Activated naive CD8-positive, alpha-beta T cell treated with anti-CD3 and anti-CD28 coated beads, Interleukin-2, amount 50 U/mL, for 16 hours (primary cell): ENCODE data around the gene RAD51B.

ENCODE experiments used
- DNase-seq: peaks from one replicate; pipeline ENCODE4 v3.0.0-alpha.2; 2020; ENCODE audit warnings: low read depth, low spot score

RAD51B gene

DNA sequence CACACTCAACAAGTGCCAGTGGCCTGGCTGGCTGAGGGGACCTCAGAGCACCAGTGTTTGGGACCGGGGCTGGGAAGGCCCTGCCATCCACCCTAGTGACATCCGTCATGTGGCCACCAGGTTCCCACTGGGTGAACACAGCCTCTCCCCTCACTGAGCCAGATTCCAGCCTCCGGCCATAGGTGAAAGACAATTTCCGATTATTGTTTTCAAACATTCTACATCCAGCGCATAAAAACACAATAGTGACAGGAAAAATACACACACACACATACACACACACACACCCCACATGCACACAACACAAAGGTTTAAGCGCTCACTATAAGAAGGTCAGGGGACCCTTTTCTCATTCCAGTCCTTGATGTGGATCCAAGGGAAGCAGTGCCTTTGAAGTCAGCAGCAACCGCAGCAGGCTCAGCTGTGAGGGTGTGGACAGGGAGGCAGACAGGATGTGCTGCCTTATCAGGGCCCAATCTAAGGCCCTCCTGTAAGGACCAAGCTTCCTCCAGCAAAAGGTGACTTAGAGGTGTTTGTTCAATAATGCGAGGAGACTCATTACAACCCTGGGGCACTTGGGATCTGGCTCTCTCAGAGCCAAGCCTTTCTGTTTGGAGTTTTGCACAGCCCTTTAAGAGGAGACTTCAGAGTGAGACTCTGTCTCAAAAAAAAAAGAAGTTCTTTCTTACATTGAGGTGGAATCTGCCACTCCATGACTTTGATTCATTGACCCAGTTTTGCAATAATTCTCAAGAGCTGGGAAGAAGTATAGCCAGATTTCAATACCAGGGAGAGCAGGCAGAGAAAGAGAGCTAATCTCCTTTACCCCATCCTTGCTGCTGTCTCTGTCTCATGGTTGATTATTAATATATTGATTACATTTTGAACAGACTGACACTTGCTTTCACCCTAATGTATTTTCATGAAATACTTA, 745.5 kb downstream of the RAD51B start:
- no peak for DNase-seq

DNA sequence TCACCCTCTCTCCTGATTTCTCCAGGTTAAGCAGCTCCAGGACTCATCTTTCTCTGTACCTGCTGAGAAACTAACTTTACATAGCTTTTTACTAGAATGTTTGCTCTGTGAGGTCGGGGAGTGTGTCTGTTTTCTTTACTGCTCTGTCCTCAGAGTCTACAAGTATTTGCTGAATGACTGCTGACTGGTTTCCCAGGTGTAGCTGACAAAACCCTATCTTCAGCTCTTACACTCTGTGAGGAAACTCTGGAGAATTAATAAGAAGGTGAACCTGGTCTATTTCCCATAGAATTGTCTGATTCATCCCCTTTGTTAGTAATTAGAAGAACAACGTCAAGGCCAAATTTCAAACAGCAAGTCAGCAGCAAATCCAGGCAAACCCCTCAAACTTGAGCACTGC, 746.5 kb downstream of the RAD51B start:
- no peak for DNase-seq

DNA sequence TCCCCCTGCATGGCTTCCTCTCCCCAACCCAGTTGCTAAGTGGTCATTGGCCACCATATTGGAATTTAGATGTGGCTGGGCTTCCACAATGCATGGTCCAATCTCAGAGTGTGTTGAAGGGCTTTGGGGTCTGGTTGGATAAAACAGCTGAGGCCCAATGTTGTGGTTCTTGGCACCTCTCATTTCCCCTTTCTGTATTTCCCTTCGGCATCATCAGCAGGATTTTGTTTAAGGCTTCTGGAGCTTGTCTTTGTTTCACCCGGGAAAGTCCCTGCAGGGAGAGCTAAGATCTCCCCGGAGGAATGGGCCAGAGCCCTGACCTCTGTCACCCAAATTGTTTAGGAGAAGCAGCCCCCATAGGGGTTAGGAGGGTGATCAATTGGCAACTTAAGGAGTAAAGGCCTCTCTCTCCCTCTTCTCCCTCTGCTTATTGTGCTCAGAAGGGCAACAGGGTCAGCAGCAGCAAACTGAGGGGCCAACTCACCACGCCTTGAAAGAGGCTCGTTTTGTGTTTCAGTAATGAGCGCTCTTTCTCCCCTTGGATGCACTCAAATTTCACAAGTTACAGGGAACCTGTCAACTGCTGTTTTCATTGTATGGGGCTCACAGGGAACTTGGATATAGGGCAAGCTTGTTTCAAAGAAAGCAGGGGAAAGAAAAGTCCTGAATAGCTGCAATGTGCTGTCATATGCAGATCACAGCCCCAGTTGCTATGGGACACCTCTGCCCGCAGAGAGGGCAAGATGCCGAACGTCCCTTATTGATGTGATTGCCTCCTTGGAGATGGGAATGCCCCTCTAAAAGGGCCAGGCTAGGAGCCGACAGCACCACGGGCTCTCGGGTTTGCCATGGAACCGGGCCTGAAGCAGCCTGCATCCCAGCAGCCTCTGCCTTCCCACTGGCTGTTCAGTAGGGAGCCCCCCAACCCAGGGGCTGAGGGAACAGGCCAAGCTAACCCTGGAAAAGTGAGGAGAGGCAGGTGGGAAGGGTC, 749.6 kb downstream of the RAD51B start:
- no peak for DNase-seq

DNA sequence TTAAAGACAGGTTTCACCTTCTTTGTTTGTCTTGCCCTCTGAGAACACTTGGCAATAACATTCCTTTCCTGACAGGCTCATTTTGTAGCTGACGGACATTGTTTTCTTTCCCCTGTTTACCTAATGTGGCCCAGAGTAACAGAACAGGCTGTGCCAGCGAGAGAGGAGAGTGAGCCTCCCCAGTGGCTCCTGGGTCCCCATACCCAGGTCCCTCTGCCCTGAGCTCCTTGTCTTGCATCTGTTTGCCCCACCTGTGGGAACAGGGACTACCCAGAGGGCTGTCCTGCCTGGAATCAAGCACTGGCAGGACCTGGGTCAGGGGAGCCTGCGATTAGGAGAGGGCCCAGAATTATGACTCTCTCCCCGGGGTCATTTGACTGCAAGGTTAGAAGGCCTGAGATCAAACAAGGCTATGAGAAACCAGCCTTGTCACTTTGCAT, 750.4 kb downstream of the RAD51B start:
- no peak for DNase-seq

DNA sequence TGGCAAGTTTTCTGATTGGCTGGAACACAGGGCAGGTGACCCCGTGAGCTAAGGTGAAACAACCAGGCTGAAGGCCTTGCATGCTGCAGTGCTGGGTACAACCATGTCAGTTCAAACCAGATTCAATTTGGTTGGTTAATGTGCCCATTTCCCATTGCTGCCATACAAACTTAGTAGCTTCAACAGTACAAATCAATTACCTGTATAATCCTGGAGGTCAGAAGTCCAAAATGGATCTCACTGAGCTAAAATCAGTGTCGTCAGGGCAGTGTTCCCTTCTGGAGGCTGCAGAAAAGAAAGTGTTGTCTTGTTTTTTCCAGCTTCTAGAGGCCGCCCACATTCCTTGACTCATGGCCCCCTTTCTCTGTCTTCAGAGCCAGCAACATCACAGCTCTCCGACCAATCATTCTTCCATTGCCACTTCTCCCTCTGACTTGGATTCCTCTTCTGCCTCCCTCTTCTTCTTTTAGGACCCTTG, 751.6 kb downstream of the RAD51B start:
- no peak for DNase-seq

DNA sequence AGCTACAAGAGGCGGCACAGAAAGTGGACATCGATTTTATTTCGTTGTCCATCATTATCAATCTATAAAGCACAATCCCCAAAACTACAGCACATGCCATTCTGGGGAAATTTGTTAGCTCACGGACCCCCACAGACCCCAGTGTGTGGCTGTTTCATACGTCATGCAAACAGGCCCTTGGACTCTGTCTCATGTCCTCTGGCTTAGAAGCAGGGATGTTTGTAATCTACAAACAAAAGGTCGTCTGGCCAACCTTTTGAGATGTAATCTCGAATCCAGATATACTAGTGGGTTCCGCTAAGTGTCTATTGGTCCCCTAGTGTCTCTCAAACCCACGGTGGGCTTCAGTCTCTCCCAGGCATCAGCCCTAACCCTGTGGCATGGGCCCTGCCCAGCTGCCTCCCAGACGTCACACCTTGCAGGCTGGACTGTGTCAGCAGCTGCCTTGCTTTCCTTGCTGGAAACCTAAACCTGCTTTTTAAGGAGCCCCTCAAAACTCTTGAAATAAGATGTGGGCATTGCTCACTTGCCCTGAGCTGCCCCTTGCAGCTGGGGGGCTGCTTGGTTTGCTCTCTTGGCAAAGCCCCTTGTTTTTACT, 752.4 kb downstream of the RAD51B start:
- no peak for DNase-seq

DNA sequence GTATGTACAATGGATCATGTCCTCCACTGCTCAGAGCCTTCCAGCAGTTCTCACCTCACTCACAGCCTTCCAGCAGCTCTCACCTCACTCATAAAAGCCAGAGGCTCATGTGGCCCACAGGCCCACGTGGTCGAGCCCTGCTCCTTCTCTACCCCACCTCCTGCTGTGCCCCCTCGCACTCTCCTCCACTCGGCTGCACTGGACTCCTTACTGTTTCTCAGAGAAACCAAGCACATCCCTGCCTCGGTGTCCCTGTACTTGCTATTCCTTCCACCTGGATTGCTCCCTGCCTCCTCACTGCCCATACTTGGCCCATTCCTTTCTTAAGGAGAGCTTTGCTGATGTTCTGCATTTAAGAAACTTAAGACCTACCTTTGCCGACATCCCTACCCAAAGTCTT, 753.5 kb downstream of the RAD51B start:
- no peak for DNase-seq

DNA sequence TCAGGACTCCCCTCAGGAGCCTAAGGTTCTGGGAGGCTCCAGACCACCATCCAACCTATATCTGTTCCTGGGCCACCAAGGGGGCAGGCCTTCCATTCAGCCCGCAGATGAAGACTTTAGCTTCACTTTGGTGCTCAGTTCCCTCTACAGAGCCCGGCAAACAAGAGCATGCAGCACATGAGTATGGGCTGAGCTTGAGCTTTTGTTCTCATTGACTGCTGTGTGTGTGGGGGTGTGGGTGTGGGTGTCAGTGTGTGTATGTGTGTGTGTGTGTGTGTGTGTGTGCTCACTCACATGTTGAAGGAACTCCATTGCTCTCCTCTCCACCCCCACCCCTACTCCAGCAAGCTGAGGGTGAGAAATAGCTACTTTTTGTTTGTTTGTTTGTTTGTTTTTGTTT, 754.1 kb downstream of the RAD51B start:
- no peak for DNase-seq

DNA sequence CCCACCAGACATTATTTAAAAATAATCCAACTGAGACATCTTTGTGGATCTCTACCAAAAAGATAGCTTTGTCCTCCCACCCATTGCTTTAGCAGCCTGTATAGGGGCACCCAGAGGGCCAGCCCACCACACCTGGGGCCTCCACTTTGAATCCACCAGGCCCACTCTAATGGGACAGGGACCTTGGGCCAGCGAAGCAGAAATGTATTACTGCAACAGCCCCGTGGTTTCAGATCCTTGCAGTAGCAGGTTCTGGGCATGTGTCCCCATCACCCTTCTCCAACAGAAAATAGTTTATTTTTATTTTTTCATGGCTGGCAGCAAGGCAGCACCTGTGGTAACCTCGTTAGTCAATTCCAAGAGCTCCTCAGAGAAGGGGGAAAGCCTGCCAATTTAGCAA, 754.9 kb downstream of the RAD51B start:
- no peak for DNase-seq

DNA sequence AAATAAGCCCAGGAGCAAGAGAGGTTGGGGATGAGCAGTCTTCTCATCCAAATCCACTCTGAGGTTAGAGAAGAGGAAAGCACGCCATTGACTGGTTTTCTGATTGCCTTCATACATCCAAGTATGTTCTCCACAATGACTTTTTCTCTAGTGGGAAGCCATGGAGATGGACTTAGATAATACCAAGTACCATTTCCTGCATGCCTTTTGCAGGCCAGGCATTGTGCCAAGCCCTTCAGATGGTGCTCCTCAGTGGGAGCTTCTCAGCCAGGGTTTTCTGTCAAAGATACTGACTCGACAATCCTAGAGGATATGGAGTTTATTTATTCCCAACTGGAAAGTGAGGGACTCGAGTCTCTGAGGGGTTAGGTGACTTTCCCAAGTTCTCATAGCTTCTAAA, 755.3 kb downstream of the RAD51B start:
- no peak for DNase-seq

DNA sequence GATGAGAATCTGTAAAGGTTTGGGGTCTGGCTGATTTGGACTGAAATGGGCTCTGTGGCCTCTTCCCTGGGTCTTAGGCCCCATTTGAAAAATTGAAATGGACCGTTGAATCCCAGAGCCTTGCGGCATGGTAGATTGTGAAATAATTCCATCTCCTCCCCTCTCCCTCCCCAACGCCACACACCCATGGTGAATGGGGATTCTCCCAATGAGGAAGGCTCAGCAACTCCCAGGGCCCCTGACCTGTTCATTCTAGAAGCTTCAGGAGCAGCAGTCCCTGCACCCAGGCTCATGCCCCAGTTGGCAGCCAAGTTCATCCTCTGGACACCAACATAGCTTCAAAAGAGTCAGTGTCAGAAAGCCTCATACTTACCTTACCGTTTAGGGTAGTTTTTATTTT, 755.8 kb downstream of the RAD51B start:
- no peak for DNase-seq

DNA sequence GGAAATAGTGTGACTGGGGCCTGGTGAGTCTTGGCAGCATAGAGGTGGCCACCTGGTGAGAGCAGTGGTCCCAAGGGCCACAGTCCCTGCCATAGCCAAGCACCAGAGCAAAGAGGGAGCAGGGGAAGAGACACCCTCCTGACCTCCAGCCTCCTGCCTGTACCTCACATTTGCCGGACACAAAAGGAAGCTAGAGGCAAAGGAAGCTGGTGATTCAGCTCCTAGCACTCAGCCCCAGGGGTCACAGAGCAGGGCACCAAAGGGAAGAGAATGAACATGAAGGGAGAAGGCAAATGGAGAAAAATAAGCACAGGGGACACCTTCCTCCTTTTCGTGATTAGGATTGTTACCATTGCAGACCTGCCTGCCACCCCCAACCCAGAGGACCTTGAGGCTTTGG, 756.5 kb downstream of the RAD51B start:
- DNase-seq, result no peak

DNA sequence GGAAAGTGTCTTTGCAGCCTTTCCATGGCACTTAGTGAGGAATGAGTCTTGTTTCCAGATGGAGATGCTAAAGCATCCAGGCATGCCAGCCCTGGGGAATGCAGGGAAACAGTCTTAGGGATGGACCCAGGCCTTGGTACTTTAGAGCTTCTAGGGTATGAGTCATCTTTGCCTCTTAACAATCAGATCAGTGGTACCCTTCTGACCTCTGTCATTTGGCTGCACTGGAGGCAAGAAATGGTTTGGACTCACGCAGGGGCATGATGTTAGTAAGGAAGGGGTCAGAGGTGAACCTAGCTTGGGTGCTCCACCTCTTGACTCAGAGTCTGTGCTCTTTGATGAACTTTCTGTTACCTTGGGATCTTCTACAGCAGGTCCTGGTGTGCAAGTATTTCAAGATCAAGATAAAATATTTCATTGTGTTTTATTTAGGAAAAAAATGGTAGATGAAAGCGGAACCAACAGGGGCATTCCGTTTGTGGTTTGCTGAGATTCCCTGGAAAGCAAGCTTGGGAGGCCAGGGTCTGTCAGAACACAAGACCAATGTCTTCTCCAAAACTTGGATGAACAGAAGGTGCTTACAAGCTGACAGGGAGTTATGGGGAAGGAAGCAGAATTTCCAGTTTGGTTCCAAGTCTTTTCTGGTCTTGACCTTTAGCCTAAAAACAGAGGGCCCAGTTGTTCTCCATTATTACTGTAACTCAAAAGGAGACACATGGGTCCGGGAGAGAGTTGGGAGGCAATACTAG, 757.1 kb downstream of the RAD51B start:
- DNase-seq, result no peak

DNA sequence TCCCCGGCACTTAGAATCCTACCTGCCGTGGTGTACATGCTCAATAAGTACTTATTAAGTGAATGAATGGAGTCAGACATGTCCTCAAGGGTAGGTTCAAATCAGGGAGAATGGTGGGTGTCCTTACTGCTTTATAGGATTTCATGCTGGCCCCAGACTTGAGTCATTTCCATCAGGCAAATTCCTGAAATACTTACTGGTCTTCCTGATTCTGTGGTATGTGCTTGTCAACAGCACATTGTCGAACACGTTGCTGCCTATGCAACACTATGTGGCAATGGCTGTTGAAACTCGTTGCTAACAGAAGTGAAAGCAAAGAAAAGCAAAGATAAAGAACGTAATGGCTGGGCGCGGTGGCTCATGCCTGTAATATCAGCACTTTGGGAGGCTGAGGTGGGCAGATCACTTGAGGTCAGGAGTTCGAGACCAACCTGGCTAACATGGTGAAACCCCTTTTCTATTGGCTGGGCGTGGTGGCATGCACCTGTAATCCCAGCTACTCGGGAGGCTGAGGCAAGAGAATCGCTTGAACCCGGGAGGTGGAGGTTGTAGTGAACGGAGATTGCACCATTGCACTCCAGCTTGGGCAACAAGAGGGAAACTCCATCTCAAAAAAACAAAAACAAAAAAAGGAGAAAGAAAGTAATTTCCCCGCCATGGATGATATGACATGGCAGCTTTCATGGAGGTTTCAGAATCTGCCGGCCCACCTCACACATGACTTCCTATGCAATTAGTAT, 758.4 kb downstream of the RAD51B start:
- DNase-seq, result no peak

DNA sequence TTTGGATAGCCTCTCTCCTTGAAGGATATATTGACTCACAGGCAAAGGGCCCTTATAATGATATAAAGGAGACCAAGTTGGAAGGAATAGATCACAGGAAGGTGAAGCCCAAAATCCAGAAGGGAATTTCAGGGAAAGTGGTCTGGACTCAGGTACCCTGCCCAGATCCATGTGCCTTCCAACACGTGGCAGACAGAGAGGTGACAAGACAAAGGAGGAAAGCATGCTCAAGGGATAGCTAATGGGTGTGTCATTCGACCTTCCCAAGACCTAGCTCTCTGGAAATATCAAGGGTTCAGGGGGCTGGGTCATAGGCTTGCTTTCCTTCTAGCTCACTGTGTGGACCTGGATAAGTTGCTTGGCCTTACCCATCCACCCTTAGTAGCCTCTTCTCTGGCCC, 759.0 kb downstream of the RAD51B start:
- DNase-seq, result no peak

DNA sequence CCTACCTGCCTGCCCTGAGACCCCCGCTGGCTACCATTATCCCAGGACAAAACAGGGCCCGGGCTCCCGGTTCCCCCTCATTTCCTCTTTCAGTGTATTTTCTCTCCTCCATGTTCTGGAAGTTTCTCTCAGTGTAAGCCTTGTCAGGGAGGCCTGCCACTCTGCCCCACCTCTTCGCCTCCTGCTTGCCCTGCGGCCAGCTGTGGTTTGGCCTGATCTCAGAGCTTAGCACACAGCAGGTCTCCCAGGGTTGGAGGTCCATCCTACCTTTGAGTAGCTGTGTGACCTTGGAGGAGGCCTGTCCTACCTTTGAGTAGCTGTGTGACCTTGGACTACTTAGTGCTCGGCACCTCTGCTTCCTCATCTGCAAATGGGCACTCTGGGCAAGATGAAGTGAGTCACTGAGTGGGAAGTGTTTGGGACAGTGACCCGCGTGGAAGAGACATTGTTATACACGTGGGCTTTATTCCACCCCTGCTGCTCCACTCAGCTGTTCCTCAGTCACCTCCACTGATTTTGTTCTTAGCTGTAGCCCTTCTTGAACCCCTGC, 760.6 kb downstream of the RAD51B start:
- DNase-seq, result no peak

DNA sequence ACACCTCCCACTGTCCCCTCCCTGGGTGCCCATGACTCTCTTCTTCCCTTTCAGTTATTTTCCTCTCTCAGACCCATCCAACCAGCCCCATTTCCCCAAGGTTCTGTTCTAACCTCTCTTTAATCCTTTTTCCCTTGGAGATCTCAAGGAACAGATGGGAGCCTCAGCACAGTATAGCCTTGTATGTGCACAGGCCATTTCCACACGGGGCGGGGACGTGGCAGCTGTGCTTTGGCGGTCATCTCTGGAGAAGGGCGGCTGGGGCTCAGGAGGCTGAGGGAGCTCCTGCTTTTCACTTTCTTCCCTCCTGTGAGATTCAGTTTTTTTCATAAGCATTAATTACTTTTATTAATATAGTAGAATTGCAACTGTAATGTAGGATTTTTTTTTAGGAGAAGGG, 761.1 kb downstream of the RAD51B start:
- DNase-seq, result no peak

DNA sequence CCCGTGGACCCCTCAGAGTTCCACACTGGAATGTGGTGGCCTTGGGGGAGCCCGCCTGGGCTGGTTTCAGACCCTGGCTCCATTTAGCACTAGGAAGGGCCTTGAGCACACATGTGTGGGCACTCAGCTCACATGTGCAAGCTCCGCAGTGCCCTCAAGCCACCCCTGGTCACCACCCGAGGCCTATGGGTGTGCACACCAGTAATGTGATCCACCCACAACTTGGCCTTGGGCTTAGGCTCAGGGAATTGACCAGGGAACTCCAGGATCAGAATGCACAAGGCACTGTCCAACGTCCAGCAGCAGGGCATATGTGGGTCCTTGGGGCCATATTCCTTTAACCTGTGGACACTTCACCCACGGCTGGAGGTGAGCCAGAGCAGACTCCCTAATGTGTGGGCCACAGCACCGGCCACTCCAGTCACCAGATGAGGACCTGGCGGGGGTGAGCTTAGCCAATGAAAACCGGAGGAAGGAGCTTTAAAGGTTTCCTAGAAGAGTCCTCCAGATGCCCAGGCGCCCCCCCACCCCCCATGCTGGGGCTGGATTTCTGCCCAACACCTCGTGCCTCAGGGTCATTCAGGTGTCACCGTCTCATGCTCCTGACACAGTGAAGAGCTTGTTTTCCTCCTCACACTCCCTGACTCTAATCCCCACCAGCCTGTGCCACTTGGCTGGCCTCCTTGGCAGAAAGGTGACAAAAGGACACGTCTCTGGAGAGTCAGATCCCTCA, 764.1 kb downstream of the RAD51B start:
- DNase-seq, result no peak

DNA sequence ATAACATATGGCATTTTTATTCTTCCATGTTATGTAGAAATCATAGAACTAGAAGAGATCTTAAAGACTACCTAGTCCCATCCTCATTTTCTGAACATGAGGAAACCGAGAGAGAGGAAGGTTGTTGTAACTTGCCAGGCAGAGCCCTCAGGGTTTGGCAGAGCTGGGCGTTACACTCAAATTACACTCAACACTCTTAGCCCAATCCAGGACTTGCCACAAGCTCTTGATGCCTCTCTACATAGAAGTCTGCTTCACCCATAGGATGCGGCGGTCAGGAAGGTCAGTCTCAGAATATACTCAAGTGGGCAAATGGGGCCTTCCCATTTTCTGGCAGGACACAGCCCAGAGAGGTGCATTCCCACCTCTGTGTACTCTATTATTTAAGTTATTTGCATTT, 765.2 kb downstream of the RAD51B start:
- DNase-seq, result no peak
